ENCODE measurements around the gene HBB.
"Not testable (repeated sequence)": the region's sequence is repeated elsewhere in the genome, so short reads cannot be mapped to it uniquely, and the experiment has no call there.

Gene HBB

DNA sequence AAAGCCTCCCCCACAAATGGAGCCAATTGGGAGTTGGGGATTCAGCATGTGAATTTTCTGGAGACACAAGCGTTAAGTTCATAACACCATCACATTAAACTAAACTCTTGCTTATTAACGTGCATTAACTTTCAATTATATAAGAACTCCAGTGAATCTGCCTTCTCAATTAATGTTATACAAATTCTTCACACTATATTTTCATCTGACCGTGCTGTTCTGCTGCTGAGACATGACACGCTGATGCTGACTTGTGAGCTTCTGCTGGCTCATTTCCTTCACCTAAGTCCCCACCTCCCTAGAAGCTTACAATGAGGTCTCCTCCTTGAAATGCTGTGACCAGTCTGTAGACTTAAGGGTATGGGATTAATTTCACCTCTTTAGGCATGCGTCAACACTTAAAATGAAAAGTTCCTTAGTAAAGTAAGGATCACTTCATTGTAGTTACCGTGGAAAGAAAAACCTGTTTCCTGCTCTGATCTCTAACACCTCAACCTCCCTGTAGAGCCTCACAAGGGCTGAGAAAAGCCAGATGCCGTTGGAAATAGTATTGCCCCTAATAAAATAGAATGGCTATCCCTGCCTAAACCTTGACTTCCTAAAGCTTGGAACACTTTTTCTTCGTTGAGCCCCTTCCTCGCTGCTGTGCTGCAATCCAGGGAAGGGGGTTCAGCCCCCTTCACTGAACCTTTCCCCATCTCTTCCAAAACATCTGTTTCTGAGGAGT lies 25.5 kb upstream of the HBB start:
- Mint-ChIP-seq H3K27ac (no peak overlapping the region), H3K27me3 (peaks cover 6% of the 10 kb centered on the region), H3K9me3 (no peaks in the 10 kb centered on the region), H3K4me1 (no peaks in the 10 kb centered on the region), H3K4me3 (no peak overlapping the region), H3K36me3 (no peaks in the 10 kb centered on the region)
- ATAC-seq = no peak

DNA sequence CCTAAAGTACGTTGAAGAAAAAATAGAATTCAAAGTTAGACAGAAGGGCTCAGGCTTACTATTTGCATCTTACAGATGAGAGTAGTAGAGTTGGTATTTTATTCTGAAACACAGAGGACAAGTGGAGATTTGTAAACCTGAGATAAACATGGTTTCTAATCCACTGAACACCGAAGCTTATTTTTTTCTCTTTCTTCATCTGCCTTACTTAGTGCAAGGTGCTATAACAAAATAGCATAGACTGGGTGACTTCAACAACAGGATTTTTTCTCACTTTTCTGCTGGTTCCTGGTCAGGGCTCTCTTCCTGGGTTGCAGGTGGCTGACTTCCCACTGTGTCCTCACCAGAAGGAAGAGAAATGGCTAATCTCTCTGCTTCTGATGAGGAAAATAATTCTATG lies 24.9 kb upstream of the HBB start:
- no peaks in the 10 kb centered on the region for H3K9me3 Mint-ChIP-seq
- H3K4me1 Mint-ChIP-seq = no peaks in the 10 kb centered on the region
- H3K36me3 Mint-ChIP-seq = no peaks in the 10 kb centered on the region
- H3K4me3 Mint-ChIP-seq = no peak overlapping the region
- no peak for ATAC-seq
- no peak overlapping the region for H3K27ac Mint-ChIP-seq
- peaks cover 6% of the 10 kb centered on the region for H3K27me3 Mint-ChIP-seq

DNA sequence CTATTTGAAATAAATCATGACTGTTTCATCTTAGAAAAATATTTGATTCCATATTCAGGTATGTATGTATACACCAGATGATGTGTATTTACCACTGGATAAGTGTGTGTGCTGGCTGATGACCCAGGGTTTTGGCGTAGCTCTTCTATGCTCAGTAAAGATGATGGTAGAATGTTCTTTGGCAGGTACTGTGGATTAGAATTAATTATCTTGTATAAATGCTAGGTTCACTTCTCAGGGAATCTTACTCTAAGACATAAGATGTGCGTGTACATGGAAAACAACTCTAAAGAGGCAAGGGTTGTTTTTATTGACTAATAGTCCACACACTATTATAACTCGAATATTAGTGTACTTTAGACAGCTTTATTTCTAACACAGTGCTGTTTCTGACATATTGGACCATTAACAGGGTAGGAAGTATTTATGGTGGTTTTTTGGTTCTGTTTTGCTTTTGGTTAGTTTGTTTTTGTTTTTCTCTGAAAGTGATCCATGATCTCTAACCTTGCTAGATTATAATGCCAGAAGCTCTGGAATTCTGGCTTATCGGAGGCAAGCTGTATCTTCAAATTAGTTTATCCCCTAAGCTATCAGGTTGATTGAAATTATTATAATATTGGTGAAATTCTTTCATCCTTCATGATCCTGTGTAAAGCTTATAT lies 23.8 kb upstream of the HBB start:
- no peak overlapping the region for H3K27ac Mint-ChIP-seq
- peaks cover 9% of the 10 kb centered on the region for H3K27me3 Mint-ChIP-seq
- H3K36me3 Mint-ChIP-seq = no peaks in the 10 kb centered on the region
- no peaks in the 10 kb centered on the region for H3K9me3 Mint-ChIP-seq
- ATAC-seq = no peak
- no peak overlapping the region for H3K4me3 Mint-ChIP-seq
- no peaks in the 10 kb centered on the region for H3K4me1 Mint-ChIP-seq

- not testable (repeated sequence) for ATAC-seq, H3K36me3 Mint-ChIP-seq, H3K9me3 Mint-ChIP-seq, H3K27ac Mint-ChIP-seq, H3K4me3 Mint-ChIP-seq, H3K4me1 Mint-ChIP-seq
- peaks cover 16% of the 10 kb centered on the region for H3K27me3 Mint-ChIP-seq
Observed at GRCh38 chr11:5249807-5250396, 23.0 kb upstream of the HBB start, which contains the start of gene HBG1. Gene HBG1, minus strand, starts transcription at chr11:5249857. Its CDS starts 53 bp downstream, at chr11:5249804.

- H3K27ac Mint-ChIP-seq, H3K4me1 Mint-ChIP-seq, H3K9me3 Mint-ChIP-seq, ATAC-seq, H3K4me3 Mint-ChIP-seq, H3K36me3 Mint-ChIP-seq: not testable (repeated sequence)
- H3K27me3 Mint-ChIP-seq = peaks cover 16% of the 10 kb centered on the region
Observed at GRCh38 chr11:5248498-5248897, 21.6 kb upstream of the HBB start.

GRCh38 chr11:5247472-5248192 lies 20.8 kb upstream of the HBB start:
- H3K4me3 Mint-ChIP-seq = no peak overlapping the region
- no peak overlapping the region for H3K27ac Mint-ChIP-seq
- no peaks in the 10 kb centered on the region for H3K9me3 Mint-ChIP-seq
- no peaks in the 10 kb centered on the region for H3K36me3 Mint-ChIP-seq
- ATAC-seq = no peak
- peaks cover 16% of the 10 kb centered on the region for H3K27me3 Mint-ChIP-seq
- H3K4me1 Mint-ChIP-seq = no peaks in the 10 kb centered on the region

GRCh38 chr11:5246772-5247471 lies 20.1 kb upstream of the HBB start:
- no peaks in the 10 kb centered on the region for H3K4me1 Mint-ChIP-seq
- H3K36me3 Mint-ChIP-seq = no peaks in the 10 kb centered on the region
- no peak overlapping the region for H3K4me3 Mint-ChIP-seq
- no peak overlapping the region for H3K27ac Mint-ChIP-seq
- no peak for ATAC-seq
- H3K27me3 Mint-ChIP-seq = peaks cover 16% of the 10 kb centered on the region
- no peaks in the 10 kb centered on the region for H3K9me3 Mint-ChIP-seq

DNA sequence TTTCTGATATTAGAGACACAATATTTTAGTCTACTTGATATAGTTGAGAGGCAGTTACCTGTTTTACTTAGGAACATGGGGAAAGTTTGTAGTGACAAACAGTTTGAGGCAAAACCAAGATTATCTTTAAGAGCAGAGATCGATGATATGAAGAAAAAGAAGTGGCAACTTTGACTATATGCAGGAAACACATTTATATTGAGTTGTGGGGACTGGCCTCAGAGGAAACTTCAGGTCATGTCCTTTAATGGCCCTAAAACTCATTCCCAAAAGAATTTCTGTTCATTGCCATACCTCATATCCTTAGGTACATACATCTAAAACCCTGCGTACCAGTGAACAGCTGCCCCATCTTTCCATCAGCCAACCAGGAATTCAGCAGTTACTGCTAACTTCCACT lies 18.3 kb upstream of the HBB start:
- H3K9me3 Mint-ChIP-seq = no peaks in the 10 kb centered on the region
- H3K4me1 Mint-ChIP-seq = no peaks in the 10 kb centered on the region
- peaks cover 13% of the 10 kb centered on the region for H3K27me3 Mint-ChIP-seq
- no peak overlapping the region for H3K4me3 Mint-ChIP-seq
- no peak for ATAC-seq
- no peak overlapping the region for H3K27ac Mint-ChIP-seq
- no peaks in the 10 kb centered on the region for H3K36me3 Mint-ChIP-seq

DNA sequence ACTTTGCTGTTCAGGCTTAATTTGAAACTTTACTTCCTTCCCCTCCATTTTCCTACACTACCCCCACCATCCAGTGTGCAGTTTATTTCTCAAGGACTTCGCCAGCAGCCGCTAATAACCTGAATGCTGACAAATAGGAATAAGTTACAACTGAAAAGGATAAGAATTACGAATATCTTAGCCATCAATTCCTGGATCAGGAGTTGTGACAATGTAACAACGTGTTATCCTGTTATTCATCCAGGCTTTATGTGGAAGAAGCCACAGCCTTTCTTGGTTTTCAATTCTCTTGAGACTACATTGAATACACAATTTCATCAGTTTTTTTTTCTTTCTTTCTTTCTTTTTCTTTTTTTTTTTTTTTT lies 16.9 kb upstream of the HBB start:
- Mint-ChIP-seq H3K27ac (no peak overlapping the region), H3K36me3 (no peaks in the 10 kb centered on the region), H3K9me3 (no peaks in the 10 kb centered on the region), H3K4me3 (no peak overlapping the region), H3K27me3 (peaks cover 10% of the 10 kb centered on the region), H3K4me1 (no peaks in the 10 kb centered on the region)
- no peak for ATAC-seq

- no peak for ATAC-seq
Observed at GRCh38 chr11:5242933-5243815, 16.3 kb upstream of the HBB start.

DNA sequence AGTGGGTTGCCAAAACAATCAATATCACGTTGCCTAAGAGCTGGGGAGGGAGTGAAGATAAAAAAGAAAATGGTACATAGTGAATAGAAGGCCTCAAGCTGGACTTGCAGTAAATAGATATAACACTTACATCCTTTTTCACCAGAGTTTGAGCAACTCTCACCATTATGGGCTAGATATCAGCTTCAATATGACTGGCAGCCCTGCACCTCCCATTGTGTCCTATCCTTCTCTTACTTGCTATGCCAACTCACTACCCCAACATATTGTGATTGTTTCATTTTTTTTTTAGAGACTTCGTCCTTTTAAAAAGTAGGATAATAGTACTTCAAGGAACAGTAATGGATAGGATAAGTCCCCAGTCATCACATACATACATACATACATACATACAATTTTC lies 15.3 kb upstream of the HBB start:
- no peak overlapping the region for H3K4me3 Mint-ChIP-seq
- no peak overlapping the region for H3K27ac Mint-ChIP-seq
- no peak for ATAC-seq
- peaks cover 10% of the 10 kb centered on the region for H3K27me3 Mint-ChIP-seq
- no peaks in the 10 kb centered on the region for H3K36me3 Mint-ChIP-seq
- H3K4me1 Mint-ChIP-seq = no peaks in the 10 kb centered on the region
- H3K9me3 Mint-ChIP-seq = no peaks in the 10 kb centered on the region

More at GRCh38 chr11:5242933-5243815, 16.3 kb upstream of the HBB start:
- H3K9me3 Mint-ChIP-seq = no peaks in the 10 kb centered on the region
- H3K27me3 Mint-ChIP-seq = peaks cover 10% of the 10 kb centered on the region
- no peak overlapping the region for H3K4me3 Mint-ChIP-seq
- H3K27ac Mint-ChIP-seq = no peak overlapping the region
- H3K36me3 Mint-ChIP-seq = no peaks in the 10 kb centered on the region
- H3K4me1 Mint-ChIP-seq = no peaks in the 10 kb centered on the region

DNA sequence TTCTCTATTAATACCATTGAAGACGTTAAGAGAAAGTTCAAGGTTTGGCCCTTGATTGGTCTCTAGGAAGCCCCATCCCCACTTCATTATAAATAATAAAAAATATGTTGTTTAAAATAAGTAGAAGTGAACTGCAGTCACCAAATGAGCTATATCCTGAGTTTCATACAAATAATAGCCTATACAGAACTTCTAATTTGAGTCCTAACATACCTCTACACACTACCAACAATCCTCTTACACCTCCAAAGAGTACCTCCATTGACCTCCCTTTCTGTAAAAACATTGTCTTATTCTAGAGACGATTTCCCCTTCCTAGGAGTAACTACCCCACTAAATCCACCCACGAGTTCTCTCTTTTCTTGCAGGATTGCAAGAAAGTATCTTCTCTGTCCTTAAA lies 14.6 kb upstream of the HBB start:
- Mint-ChIP-seq H3K4me1 (no peaks in the 10 kb centered on the region), H3K27me3 (peaks cover 10% of the 10 kb centered on the region), H3K36me3 (no peaks in the 10 kb centered on the region), H3K9me3 (no peaks in the 10 kb centered on the region), H3K4me3 (no peak overlapping the region), H3K27ac (no peak overlapping the region)
- no peak for ATAC-seq

GRCh38 chr11:5240458-5240857 lies 13.6 kb upstream of the HBB start:
- Mint-ChIP-seq H3K9me3 (no peaks in the 10 kb centered on the region), H3K4me1 (no peaks in the 10 kb centered on the region), H3K36me3 (no peaks in the 10 kb centered on the region)

GRCh38 chr11:5240056-5240455 lies 13.2 kb upstream of the HBB start:
- Mint-ChIP-seq H3K9me3 (no peaks in the 10 kb centered on the region), H3K4me1 (no peaks in the 10 kb centered on the region), H3K4me3 (no peak overlapping the region), H3K27ac (no peak overlapping the region), H3K36me3 (no peaks in the 10 kb centered on the region), H3K27me3 (peaks cover 10% of the 10 kb centered on the region)
- no peak for ATAC-seq

More at GRCh38 chr11:5240458-5240857, 13.6 kb upstream of the HBB start:
- H3K4me3 Mint-ChIP-seq = no peak overlapping the region
- peaks cover 10% of the 10 kb centered on the region for H3K27me3 Mint-ChIP-seq
- ATAC-seq = no peak
- H3K27ac Mint-ChIP-seq = no peak overlapping the region

Measured in stimulated activated memory B cell treated with anti-CD40 and anti-IgM and Interleukin-4, amounts not matched to agents 10 μg/mL and 1 μg/mL and 100 μg/mL, for 72 hours (primary cell).